ENCODE measurements around the gene FYN.

DNA sequence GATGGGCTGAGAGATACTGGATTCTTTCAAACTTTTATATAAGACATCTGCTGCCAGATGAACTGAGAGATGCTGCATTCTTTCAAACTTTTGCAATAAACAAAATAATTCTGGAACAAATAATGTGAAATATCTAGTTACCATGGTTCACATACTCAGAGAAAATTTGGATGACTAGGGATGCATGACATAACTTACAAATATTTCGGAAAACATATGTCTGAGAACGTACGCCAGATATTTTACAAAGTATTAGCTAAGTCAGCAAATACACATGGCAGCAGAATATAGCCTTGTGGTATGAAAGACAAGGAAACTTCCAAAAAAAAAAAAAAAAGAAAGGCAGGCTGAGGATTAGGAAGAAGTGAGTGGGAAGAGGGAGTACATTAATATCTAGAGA, 154.3 kb downstream of the FYN start:
- TF ChIP-seq, protein P1, sequence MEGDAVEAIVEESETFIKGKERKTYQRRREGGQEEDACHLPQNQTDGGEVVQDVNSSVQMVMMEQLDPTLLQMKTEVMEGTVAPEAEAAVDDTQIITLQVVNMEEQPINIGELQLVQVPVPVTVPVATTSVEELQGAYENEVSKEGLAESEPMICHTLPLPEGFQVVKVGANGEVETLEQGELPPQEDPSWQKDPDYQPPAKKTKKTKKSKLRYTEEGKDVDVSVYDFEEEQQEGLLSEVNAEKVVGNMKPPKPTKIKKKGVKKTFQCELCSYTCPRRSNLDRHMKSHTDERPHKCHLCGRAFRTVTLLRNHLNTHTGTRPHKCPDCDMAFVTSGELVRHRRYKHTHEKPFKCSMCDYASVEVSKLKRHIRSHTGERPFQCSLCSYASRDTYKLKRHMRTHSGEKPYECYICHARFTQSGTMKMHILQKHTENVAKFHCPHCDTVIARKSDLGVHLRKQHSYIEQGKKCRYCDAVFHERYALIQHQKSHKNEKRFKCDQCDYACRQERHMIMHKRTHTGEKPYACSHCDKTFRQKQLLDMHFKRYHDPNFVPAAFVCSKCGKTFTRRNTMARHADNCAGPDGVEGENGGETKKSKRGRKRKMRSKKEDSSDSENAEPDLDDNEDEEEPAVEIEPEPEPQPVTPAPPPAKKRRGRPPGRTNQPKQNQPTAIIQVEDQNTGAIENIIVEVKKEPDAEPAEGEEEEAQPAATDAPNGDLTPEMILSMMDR (conservative IDR thresholded peaks at IDR 0.05; ENCODE audit: low read depth, low read length) = no peak
- no peak for TF ChIP-seq SMC3 (IDR thresholded peaks at IDR 0.05; ENCODE audit: low read depth, low read length)
- TF ChIP-seq, protein P2, sequence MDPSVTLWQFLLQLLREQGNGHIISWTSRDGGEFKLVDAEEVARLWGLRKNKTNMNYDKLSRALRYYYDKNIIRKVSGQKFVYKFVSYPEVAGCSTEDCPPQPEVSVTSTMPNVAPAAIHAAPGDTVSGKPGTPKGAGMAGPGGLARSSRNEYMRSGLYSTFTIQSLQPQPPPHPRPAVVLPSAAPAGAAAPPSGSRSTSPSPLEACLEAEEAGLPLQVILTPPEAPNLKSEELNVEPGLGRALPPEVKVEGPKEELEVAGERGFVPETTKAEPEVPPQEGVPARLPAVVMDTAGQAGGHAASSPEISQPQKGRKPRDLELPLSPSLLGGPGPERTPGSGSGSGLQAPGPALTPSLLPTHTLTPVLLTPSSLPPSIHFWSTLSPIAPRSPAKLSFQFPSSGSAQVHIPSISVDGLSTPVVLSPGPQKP (IDR thresholded peaks at IDR 0.05; ENCODE audit: borderline replicate concordance, low read depth, low read length) = no peak
- TF ChIP-seq CHD1 (IDR thresholded peaks at IDR 0.05; ENCODE audit: low read depth, low read length) = no peak
- no peak for TF ChIP-seq POLR2A (IDR thresholded peaks at IDR 0.05; ENCODE audit: low read depth, low read length)

All from IMR-90 (cell line).